D341Med (cell line): ENCODE results near the gene CALB2.

Experiments
- DNase-seq: peaks from one replicate; pipeline ENCODE4 v3.0.0; 2012; ENCODE audit warnings: low spot score

The CALB2 gene

DNA sequence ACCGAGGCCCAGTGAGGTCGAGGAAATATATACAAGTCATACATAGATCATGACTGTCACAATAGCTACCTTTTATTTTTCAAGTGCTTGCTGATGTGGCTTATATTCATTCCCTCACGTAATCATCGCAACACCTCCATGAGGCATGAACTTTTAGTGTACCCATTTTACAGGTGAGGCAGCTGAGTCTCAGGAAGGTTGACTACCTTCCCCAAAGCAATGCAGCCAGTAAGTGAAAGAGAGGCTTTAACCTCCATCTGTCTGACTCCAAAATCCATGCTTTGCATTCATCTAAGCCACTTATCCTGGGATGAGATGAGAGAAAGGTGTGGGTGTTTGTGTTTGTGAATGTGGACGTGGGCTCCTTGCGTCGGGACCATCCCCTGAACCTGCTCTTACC lies 30.8 kb downstream of the CALB2 start:
- DNase-seq, result no peak

DNA sequence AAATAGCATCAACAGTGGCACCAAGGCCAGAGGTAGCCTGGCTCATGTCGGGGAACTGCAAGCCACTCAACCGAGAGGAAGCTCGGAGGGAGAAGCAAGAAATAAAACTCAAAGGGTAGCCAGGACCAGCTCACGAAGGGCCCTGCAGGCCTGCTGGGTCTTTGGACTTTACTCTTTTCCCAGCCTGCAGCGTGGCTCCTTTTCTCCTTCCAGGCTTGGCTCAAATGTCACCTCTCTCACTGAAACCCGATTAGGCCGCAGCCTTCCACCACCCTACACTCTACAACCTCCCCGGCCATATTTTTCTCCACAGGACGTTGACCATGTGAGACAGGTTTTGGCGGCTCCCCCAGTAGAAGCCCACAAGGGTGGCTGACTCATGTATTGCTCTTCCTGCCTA lies 38.1 kb downstream of the CALB2 start:
- no peak for DNase-seq

DNA sequence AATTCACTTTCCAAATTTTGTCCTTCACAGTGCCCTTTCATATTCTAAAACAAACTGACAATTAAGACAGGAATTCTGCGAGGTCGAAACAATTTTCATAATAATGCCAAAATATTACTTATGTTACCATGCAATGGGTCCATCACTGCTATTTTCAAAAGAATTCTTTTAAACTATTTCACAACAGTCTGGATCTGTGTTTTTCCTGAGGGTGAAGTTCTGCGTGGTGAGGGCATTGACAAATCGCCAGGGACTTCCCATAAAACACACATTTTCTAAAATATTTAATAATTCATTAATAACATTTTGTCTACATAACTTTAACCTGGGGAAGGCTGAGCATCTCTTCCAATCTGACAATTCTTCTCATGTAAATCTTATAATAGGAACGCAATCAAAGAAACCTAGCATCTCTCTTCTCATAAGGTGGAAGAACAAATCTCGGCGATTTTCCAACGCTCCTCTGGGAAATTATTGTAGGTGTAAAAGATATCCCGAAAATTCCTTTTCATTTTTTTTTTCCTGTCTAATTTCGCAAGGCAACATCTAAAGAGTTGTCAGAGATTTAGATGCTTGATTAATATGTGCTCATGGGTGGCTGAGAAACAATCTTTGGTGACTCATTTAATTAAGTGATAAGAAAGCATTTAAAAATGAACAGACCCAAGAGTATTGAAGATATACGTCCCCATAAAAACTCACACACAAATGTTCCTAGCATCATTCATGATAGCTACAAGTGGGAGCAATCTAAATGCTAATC lies 41.5 kb downstream of the CALB2 start:
- DNase-seq, result no peak

DNA sequence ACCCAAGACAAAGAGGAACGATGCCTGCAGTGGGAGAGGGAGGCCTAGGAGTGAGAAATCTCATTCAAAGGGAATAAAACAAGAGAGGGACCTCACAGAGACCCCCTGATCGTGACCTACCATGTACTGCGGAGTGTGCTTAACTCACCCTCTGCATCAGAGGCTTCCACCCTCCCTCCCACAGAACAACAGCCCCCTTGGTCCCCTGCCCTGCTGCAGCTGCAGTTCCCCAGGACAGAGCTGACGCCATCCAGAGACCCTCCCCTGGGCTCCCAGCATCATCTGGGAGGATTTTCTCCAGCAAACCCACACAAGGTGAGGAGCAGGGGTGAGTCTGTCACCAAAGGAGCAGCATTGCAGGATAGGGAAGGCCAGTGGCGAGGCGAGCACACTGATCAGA lies 43.5 kb downstream of the CALB2 start:
- DNase-seq, result no peak

DNA sequence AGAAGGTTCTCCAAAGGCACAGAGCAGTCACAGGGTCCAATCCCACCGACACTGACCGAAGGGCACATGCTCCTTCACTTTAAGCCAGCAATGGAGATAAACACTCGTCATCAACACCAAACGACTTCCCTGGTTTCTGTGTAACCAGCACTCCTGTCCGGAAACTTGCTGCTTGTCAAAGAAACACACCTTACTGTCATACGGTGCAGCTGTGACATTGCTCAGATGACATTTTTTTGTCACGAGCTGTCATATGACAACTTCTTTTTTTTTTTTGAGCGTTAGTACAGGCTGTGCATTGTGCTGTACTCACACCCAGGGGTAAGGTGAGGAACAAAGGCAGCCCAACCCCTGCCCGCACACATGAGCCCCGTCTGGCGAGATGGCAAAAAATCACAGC lies 44.2 kb downstream of the CALB2 start:
- DNase-seq, result no peak

DNA sequence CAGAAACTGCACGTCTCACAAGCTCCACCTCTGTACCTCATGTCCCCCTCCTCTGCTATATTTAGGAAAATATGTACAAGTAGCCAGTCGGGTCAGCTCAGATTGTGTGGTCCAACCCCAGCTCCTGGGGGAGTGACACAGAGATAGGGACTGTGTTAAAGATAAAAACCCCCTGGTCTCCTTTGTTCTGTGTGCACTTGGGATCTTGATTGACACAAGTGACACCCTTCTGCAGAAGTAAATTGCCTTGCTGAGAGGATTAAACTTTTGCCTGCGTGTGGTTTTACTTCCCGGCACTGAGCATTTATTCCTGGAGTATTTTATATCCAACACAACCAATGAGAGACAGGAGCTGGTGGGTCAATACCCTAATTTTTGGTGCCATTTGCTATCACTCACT lies 45.8 kb downstream of the CALB2 start:
- DNase-seq, result no peak

DNA sequence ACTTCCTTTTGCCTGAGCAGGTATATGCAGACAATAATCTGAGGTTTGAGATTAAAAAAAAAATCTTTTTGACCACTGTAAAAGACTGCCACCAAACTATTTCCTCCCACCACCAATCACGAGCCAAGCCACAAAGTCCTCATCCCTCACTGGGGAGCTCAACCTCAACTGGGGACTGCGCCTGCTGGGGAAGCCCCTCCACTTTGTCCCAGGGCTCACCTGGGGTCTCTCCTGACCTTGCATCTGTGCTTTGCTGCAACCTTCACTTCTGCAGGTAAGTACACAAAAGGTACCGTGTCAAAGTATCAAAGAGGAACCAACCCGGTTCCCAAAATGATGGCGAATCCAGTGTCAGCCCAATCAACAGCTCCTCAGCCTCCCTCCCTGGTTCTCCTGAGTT lies 47.8 kb downstream of the CALB2 start:
- no peak for DNase-seq

DNA sequence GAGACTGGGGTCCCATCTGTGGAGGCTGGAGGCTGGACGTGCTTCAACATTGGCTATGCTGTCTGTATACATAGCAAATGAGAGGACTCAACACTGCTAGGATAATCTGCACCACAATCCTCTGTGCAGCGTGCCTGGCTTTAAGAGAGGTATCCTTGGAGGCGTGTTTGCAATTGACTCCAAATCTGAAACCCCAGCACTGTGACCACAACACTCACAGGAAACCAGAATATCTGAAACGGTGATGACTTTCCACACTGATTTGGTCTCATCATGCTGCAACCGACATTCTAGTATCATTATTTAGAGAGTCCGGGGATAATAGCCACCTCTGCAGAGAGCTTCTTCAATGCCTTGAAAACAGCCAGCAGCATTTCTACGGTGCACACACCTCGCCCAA lies 48.2 kb downstream of the CALB2 start:
- DNase-seq, result no peak

DNA sequence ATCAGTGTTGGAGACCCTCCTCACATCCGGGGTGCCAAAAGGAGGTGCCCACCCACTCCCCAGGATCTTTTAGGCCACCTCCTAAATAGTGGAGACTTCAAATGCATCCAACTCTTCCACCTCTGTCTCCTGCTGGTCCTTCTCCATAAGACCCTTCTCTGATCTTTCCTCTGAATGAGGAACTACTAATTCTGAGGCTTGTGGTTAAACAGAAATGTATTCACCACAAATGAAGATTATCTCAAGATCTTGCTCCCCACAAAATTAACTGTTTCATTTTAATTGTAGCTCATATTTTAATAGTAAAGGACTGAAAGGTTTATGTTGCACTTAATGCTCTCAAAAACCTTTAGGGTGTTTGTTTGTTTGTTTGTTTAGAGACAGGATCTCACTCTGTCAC lies 49.2 kb downstream of the CALB2 start:
- no peak for DNase-seq

DNA sequence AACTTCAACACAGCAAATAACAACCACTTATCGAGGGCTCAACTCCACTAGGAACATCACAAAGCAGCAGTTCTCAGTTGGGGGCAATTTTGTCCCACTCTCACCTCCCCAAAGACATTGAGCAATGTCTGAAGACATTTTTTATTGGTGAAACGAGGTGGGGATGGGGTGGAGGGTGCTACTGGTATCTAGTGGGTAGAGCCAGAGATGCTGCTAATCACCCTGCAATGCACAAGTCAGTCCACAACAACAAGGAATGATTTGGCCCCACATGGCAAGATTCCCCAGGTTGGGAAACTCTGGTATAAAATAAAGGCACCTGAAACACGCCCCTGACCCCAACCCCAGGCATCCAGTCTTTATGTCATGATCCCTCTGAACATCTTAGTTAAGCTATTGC lies 50.0 kb downstream of the CALB2 start:
- DNase-seq, result no peak

DNA sequence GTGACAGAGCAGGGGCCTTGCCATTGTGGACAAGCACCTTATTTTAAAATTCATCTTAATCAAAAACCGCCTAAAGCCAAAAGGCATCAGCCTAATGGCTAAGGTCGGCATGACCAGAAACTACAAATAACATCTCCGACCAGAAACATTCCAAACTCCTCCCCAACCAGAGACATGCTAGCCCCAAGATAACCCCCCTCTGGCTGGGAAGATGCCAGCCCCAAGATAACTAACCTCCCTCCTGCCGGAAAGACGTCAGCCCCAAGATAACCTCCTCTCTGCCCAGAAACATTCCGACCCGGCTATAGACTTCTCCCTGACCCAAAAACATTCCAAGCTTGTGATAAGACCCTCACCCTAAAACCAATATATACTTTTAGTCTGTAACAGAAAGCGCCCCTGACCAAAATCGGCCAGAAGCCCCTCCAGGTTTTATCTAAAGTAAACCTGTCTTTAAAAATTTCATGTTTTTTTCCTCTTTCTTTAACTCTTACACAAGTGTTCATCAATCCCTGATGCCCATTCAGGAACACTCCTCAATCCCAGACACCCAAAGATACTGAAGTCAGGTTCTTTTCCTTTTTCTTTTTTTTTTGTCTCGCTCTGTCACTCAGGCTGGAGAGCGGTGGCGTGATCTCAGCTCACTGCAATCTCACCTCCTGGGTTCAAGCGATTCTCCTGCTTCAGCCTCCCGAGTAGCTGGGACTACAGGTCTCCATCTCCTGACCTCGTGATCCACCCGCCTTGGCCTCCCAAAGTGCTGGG lies 50.7 kb downstream of the CALB2 start:
- no peak for DNase-seq

DNA sequence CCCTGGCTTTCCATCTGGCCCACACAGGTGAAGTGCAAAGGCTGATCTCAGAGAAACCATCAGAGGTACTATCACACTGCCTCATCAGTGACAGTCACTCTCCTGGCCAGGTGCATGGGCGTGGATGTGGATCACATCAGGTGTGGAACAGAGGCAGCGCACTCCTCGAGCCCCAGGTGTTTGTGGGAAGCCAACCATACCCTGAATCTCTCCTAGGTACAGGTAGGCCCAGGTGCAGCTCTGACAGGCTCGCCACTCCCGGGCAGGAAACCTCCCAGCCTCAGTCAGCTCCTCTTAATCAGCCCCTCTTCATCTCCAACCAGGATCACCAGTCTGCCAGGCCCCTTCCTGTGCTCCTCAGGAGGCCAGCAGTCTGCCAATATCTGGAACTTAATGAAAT lies 51.6 kb downstream of the CALB2 start:
- no peak for DNase-seq

DNA sequence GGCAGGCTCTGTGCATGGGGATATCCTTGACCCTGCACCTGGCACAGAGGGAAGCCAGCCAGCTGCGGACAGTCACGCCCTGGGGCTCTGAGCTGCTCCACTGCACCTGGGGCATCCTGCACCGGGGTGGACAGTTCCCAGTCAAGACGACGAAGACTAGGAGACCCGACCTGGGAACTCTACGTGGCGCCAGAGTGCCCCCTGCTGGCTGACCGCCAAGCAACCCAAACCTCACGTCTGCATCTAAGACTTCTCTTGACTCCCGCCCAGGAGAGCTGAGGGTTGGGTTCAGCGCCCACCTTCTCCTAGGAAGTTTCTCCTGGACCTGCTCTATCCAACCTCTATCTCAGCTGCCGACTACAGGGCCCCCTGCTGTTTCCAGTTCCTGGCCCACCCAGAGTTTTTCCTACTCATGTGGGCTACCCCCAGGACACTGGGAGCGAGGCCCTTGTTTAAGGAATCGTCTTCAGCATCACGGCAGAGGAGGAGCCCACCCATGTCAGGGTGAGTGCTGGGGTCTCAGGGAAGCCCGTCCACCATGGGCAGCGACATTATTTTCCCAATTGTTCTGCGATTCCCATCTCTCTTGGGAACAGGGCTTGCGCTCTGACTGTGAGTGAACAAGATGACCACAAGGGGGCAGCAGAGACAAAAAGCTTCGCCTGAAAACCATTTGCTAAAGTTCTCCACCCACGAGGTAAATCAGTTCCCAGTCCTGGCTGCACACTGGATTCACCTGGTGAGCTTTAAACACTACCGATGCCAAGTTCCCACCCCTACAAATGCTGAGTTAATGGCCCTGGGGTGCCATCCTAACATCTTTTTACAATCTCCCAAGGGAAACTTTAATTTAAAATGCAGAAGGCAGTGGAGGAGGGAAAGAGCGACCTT lies 54.0 kb downstream of the CALB2 start:
- peak; percentile 83 for DNase-seq

DNA sequence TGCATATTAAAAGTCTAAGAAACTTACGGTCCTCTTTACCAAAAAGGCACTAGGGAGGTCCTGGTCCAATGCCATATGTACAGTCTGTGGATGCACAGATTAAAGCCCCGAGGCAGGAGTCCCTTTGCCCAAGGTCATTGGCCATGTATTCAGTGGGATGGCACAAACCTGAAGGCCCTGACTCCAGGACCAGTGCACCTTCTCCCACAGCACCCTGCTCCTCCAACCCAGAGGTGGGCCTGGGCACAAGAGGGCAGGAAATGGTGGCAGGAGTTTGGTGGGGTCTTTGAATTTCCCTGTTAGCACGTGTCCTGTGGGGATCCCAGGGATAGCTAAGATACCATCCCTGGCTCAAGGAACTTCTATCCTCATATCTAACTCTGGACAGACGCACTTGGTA lies 54.8 kb downstream of the CALB2 start:
- DNase-seq, result no peak

DNA sequence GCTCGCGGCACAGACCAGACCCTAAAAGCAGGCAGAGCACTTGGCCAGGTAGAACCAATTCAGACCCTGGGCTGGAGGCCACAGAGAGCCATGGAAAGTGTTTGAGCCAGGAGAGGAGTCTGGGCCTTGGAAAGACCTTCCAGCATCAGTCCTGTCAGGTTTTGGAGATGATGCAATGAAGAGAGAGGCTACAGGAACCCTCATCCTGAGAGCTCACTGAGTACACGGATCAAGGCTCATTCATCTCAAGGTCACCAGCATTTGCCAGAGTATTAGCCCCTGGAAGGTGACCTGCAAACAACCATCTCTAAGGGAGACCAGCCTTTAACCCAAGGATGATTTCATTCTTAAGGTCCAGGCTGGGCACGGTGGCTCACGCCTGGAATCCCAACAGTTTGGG lies 55.5 kb downstream of the CALB2 start:
- DNase-seq, result no peak

DNA sequence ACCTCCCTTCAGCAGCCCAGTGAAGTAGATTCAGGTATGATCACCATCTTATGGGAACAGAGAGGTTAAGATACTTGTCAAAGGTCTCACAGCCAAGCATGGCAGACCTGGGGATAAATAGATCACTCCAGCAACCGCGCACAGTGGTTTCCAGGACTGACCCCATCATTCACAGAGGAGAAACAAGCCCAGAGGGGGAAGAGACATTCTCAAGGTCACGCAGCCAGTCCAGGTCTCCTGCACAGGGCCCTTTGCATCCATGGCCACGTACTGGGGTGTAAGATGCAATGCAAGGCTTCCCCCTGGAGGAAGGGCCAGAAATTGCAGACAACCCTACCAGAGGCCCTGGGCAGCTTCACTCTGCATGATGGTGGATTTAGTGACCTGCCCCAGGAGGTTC lies 63.4 kb downstream of the CALB2 start:
- DNase-seq, result peak; percentile 64

DNA sequence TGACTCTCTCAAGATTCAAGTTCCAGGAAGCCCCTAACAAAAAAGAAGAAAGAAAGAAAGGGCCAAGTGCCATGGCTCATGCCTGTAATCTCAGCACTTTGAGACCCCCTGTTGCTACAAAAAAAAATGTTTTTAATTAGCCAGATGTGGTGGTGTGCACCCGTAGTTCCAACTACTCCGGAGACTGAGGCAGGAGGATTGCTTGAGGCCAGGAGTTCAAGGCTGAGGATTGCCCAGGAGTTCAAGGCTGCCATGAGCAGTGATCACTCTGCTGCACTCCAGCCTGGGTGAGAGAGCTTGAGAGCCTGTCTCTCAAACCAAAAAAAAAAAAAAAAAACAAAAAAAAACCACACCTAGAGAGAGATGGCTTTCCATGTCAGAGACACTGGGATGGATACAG lies 64.5 kb downstream of the CALB2 start:
- no peak for DNase-seq

DNA sequence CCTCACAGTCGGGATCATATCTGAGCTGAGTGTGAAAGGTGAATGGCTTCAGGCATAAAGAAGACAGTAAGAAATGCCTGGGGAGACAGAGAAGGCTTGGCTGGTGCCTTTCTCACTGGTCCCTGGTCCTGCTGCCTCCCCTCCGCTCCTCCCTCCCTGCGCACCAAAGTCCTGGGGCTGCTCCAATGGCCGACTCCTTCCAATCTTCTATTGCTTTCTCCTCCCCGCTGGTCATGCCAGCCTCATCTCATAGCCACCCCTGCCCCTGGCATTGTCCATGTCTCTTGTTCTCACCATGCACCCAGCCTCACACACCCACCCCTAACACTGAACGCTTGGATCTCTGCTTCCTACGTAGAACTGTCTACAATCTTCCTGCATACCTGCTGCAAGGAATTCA lies 65.3 kb downstream of the CALB2 start:
- DNase-seq, result no peak

DNA sequence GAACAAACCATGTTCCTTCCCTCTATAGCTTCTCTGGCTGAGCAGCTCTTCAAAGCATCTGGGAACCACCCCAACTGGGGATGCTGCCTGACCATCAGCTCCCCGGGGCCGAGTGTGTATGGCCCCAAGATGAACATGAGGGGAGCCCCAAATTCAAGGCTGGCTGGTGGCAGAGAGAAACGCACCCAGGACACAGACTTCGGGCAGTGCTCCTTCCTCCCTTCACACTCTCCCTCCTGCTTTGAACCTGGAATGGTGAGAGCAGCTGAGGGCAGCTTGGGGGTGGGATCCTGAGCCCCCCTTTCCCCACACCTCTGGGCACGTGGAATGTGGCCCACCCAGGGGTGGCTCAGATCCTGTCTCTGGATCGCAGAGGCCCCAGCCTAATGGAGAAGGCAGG lies 66.1 kb downstream of the CALB2 start:
- no peak for DNase-seq

DNA sequence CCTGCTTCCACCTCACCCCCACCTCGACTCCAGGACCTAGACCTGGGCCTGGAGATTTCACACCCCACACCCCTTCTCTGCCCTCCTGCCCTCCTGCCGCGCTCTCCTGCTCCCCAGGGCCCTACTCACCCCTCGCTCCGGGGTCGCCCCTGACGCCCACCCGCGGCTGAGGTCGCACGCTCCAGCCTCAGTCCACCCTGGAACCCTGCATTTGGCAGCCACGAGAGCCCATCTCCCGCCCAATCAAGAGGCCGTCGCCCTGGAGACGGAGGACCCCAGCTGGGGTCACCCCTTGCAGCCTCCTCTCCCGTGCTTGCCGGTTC lies 67.2 kb downstream of the CALB2 start:
- no peak for DNase-seq

DNA sequence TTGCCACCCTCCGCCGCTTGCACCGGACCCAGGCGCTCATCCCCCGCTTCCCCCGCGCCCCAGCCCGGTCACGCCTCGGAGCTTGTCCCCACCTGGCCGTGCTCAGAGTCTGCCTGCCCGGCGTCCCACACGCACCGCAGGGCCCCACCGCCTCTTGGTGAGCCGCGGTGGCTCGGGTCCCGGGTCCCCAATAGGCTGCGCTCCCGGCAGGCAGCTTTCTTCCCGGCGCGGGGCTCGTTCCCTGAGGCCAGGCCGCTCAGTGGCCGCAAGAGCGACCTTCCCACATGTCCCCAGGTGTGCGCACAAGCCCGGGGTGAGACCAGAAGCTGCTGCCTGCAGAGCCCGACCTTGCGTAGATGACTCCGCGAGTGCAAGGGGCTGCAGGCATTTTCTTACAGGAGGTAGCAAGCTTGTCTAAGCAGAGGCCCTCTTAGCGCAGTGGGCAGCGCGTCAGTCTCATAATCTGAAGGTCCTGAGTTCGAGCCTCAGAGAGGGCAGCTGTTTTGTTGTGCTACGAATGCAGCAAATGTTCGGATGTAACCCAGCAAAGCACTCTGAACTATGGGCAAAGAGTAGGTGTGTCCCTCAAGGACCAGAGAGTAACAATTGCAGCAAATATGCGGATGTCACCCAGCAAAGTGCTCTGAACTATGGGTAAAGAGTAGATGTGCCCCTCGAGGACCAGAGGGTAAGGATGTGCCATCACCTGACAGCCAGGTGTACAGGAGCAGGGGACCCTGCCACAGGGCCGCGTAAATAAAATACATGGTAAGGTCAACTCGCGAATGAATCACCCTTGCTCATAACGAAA lies 67.8 kb downstream of the CALB2 start:
- peak; percentile 67 for DNase-seq
